Measurements from ENCODE around the gene L3MBTL2.
"Not testable (repeated sequence)": the region's sequence is repeated elsewhere in the genome, so short reads cannot be mapped to it uniquely, and the experiment has no call there.

The L3MBTL2 gene

GRCh38 chr22:41242396-41243117 is 37.4 kb downstream of the L3MBTL2 start:
- DNase-seq, result no peak

GRCh38 chr22:41243361-41243760 is 38.2 kb downstream of the L3MBTL2 start:
- no peak for DNase-seq

GRCh38 chr22:41245917-41246499 is 40.9 kb downstream of the L3MBTL2 start:
- no peak for DNase-seq

GRCh38 chr22:41247703-41248102 is 42.6 kb downstream of the L3MBTL2 start:
- no peak for DNase-seq

- DNase-seq, result no peak
These were observed 43.2 kb downstream of the L3MBTL2 start for GRCh38 chr22:41248314-41248713.

GRCh38 chr22:41248758-41249157 is 43.6 kb downstream of the L3MBTL2 start:
- no peak for DNase-seq

GRCh38 chr22:41249442-41249841 is 44.3 kb downstream of the L3MBTL2 start:
- DNase-seq, result no peak

GRCh38 chr22:41250127-41250526 is 45.0 kb downstream of the L3MBTL2 start:
- no peak for DNase-seq

- DNase-seq, result no peak
These were observed 47.3 kb downstream of the L3MBTL2 start for GRCh38 chr22:41252365-41252764.

GRCh38 chr22:41254230-41254629 is 49.1 kb downstream of the L3MBTL2 start:
- no peak for DNase-seq

- DNase-seq, result no peak
These were observed 51.4 kb downstream of the L3MBTL2 start for GRCh38 chr22:41256254-41257253.

GRCh38 chr22:41257696-41258095 is 52.6 kb downstream of the L3MBTL2 start:
- DNase-seq, result no peak

- DNase-seq, result not testable (repeated sequence)
These were observed 54.6 kb downstream of the L3MBTL2 start for GRCh38 chr22:41259756-41260155.

GRCh38 chr22:41260871-41261270 is 55.8 kb downstream of the L3MBTL2 start:
- no peak for DNase-seq

- DNase-seq, result no peak
These were observed 56.6 kb downstream of the L3MBTL2 start for GRCh38 chr22:41261541-41262249.

- no peak for DNase-seq
These were observed 57.2 kb downstream of the L3MBTL2 start for GRCh38 chr22:41262250-41262765.

GRCh38 chr22:41263704-41264103 is 58.6 kb downstream of the L3MBTL2 start:
- DNase-seq, result no peak

- DNase-seq, result no peak
These were observed 59.4 kb downstream of the L3MBTL2 start for GRCh38 chr22:41264408-41264941.

- no peak for DNase-seq
These were observed 62.8 kb downstream of the L3MBTL2 start for GRCh38 chr22:41267958-41268357.

GRCh38 chr22:41271787-41272186 is 66.7 kb downstream of the L3MBTL2 start:
- no peak for DNase-seq

GRCh38 chr22:41273128-41273527 is 68.0 kb downstream of the L3MBTL2 start:
- DNase-seq, result no peak

GRCh38 chr22:41274856-41275255 is 69.7 kb downstream of the L3MBTL2 start:
- DNase-seq, result no peak

All from NCI-H2081 treated with DMSO at 0.1 percent for 48 hours (cell line).